ENCODE measurements around the gene CACNB4.

Gene CACNB4

DNA sequence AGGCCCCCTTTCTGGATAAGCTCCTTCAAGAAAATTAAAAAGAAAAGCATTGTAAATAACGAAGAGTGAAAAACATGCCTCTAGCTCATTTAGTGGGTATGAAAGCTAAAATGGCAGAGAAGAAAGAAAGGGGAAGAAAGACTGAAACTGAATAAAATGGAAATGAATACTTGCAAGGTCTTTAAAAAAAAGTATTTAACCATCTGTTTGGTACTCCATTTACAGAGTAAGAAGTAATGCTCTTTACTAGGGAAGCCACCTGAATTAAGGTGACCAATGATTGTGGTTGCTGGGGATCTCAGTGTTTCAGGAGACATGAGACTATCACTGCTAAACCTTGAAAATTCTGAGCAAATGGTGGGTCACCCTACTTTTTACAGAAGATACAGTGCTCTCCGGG is 253.0 kb downstream of the CACNB4 start:
- no peak for DNase-seq

- no peak for DNase-seq
Observed at GRCh38 chr2:151845481-151845880, 253.4 kb downstream of the CACNB4 start.

DNA sequence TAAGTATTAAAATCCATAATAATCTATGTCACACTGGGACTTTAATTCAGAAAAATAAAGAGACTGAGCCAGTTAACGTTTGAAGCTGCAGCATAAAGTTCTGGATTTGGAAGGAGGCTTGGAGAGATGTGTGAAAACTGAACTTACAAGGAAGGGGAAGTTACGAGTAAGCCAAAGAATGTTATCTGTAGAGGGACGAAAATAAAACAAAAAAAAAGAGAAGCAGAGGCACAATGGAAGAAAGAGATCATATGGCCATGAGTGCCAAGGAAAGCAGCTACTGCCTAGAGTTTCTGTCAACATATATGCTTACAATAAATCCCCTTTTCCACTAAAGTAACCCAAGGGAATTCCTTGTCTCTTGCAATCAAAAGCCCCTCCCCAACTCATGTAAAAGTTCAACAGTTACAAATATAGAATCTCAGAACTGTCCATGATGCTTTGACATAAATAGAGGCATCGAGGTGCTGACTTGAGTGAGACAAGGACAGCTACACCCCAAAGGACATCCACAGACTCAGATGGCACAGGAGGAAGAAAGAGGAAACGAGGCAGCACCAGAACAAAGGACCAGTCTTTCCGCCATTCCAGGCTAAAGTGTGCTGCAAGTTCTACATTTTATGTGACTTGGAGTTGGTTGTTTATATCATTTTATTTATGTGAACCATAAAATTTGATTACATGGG is 254.5 kb downstream of the CACNB4 start:
- DNase-seq: no peak

- DNase-seq: no peak
Observed at GRCh38 chr2:151843691-151844061, 255.2 kb downstream of the CACNB4 start.

DNA sequence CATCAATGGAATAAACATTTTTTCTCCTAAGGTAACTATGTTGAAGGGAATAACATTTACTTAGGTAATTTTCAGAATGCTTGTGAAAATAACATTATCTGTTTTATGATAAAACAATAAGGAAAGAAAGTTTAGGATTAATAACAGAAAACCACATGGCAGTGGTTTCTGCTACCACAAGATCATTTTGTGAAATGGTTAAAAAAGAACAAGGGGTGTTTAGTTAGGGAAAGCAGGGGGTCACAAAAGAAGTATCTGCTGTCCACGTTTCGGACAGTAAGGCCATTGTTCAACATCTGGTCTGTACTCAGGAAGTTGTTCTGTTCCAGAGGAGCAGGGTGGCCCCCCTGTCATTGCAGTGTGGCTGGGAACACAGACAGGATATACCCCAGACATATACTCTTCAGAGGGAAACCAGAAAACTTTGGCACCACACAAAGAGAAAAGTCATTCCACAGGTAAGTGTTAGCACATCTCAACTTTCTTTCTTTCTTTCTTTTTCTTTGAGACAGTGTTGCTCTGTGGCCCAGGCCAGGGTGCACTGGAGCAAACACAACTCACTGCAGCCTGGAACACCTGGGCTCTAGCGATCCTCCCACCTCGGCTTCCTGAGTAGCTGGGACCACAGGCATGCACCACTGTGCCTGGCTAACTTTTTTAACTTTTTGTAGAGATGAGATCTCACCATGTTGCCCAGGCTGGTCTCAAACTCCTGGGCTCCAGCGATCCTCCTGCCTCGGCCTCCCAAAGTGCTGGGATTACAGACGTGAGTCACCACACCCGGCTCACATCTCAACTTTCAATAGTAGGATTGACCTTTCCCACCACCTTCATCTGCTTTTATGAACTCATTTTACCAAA is 255.8 kb downstream of the CACNB4 start:
- DNase-seq: no peak

DNA sequence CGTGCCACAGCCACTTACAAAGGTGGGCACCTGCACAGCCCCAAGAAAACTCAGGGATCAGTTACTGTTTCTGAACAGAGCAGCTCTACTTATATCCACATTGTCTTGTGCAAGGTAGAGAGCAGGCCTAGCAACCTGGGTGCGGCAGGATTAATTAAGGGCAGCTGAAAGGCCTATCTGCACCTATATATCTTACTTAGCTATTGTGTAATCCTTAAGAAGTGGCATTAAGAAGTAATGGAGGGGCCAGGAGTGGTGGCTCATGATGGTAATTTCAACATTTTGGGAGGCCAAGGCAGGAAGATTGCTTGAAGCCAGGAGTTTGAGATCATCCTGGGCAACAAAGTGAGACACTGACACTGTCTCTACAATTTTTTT is 257.8 kb downstream of the CACNB4 start:
- DNase-seq: no peak

- no peak for DNase-seq
Observed at GRCh38 chr2:151840216-151841046, 258.4 kb downstream of the CACNB4 start.

GRCh38 chr2:151837926-151838325 is 260.9 kb downstream of the CACNB4 start:
- no peak for DNase-seq

DNA sequence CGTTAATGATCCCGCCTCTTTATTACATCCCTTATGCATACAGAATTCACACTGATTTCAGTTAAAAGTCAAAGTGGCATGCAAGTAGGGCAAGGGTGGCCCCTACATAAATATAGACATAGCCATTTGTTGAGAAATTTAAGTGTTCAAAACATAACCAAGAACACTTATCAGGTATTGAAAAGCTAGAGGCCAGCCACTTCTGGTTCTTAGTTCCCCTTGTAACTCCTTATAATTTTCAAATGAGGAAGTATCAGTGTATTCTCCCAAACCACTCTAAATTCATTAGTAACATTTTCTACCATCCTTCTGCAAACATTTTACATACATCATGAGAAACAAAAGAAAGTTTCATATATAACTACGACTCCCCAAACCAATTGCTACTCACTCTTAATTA is 264.9 kb downstream of the CACNB4 start:
- no peak for DNase-seq

GRCh38 chr2:151830961-151831360 is 267.9 kb downstream of the CACNB4 start:
- DNase-seq: no peak

- DNase-seq: no peak
Observed at GRCh38 chr2:151828890-151829324, 269.9 kb downstream of the CACNB4 start.

DNA sequence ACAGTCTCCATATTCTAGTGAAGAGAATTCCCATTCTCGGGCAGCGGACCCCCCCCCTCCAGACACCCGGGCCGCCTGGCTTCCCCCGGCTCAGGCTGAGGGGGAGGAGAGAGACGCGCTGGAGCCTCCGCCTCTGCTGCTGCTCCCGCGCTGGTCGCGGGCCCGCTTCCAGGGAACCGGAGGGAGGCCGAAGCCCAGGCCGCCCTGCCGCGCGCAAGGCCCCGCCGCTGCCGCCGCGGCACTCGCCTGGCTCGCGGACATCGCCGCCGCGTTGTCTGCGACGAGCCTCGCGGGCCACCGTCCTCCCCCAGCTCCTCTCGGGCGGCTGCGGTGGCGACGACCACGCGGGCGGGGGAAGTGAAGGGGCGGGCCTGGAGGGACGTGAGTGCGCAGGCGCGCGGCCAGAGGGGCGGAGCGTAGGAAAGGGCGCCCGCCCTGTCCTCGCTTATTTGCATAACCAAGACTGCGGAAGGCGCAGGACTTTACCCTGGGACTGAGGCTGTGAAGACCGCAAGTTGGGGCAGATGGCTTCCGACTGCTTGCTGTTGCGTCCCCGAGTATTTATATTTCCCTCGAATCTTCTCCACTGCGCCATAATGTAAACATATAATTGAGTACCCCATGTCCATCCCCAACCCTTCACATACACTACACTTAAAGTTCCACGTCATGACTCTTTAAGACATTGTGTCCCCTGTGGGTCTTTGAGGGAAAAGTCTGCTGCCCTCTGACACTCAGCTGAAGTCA is 270.5 kb downstream of the CACNB4 start, which contains the start of gene ARL5A:
Gene ARL5A (minus strand): TSS at position 279 of the 747 bp plus-strand sequence. CDS start 245 bp downstream, at position 34.
- DNase-seq: peak; percentile 89

GRCh38 chr2:151827564-151828142 is 271.2 kb downstream of the CACNB4 start:
- DNase-seq: no peak

- DNase-seq: no peak
Observed at GRCh38 chr2:151826737-151827157, 272.1 kb downstream of the CACNB4 start.

GRCh38 chr2:151824886-151825285 is 274.0 kb downstream of the CACNB4 start:
- no peak for DNase-seq

DNA sequence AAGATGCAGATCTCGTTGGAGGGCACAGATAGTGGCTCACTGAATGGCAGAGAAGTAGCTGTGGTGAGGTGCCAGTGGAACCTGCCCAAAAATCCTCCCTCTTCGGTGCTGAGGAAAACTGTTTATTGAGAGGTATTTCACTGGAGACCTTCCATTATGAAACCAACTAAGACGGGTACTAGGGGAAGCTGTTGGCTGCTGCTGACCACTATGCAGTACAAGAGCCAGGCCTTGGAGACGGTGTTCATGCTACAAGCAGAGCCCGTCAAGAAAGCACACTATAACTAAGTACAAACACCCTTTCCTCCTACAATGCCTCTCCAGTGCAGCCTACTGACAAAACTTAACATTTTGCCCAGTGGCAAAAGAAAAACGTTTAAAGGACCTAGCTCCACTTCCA is 275.2 kb downstream of the CACNB4 start:
- no peak for DNase-seq

DNA sequence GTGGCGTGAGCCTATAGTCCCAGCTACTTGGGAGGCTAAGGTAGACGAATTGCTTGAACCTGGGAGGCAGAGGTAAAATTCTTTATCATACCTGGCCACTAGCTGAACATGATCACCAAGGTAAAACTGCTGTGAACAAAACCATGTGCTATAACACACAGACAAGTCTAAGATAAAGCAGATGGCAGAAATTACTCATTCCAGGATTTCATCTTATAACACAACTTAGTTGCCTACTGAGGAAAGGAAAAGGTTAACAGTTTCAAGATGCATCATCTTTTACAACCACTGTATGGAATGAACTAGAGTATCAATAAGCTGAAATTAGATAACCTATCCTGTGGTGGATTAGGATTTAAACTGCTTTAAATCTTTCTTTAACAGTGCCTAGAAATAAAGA is 278.9 kb downstream of the CACNB4 start:
- no peak for DNase-seq

DNA sequence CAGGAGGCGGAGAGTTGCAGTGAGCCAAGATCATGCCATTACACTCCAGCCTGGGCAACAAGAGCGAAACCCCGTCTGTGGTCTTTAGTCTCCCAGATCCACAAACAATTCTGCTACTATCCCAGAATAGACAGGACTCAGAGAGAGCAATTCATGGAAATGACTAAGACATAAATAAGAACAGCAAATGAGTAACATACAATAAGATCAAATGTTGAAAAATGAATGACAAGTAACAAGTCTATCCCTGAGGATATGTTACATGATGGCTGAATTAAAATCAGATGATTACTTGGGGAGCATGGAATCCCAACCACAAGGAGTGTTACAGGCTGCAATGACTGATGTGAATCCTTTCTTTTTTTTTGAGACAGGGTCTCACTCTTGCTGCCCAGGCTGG is 280.9 kb downstream of the CACNB4 start:
- DNase-seq: no peak

DNA sequence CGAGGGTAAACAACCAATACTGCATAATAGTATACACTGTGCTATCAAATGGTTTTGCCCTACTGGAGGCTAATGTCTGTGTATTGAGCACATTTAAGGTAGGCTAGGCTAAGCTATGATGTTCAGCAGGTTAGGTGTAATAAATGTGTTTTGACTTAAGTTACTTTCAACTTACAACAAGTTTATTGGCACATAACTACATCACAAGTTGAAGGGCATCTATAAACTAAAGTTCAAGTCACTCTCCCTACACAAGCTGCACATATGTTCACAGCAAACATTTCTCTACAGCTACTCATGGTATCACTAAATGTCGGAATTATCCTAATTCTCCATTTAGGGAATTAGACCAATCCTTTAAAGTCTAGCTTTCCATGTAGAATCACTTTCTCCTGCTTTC is 282.0 kb downstream of the CACNB4 start:
- DNase-seq: no peak

- no peak for DNase-seq
Observed at GRCh38 chr2:151815821-151816489, 282.9 kb downstream of the CACNB4 start.

- no peak for DNase-seq
Observed at GRCh38 chr2:151810489-151810888, 288.4 kb downstream of the CACNB4 start.

DNA sequence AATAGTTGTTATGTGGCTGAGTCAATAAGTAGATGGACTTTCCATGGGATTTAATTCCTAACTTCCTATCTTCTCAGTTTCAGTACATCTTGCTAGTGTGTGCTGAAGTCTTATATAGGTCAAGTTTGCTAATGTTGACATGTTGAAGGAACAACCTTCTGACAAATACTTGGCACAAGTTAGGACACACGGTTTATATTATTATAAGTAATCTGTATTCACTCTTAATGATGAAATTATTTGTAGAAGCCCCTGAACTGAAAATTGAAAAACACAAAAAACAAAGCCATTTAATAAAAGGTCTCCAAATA is 289.8 kb downstream of the CACNB4 start:
- no peak for DNase-seq
